Endothelial cell of umbilical vein (primary cell): ENCODE results near the gene RPS8. TPM values are rescaled to one million over a fixed set of nuclear protein-coding genes. Genes with fewer than 3 reads are reported as not detected.

Experiments
- BruUV-seq: library from RNA; stranded (reverse); fragments of 400-500 nt; replicated peaks from 2 replicates; lab custom pipeline; 2021; lab: Mats Ljungman, UMichigan
- CTCF ChIA-PET: fragments of 300-600, 350-600 bp; sonication (Branson Sonifier 250); formaldehyde crosslinking; loops from one replicate; lab custom pipeline; 2021; ENCODE audit warnings: antibody characterized with exemption, inconsistent platforms; lab: Charles Lee
- POLR2A ChIA-PET: fragments of 300-600, 350-600 bp; sonication (Branson Sonifier 250); formaldehyde crosslinking; loops from one replicate; lab custom pipeline; 2021; ENCODE audit warnings: antibody characterized with exemption, inconsistent platforms; lab: Charles Lee
- DNase-seq: peaks from one replicate; pipeline ENCODE4 v3.0.0-alpha.2; 2011; ENCODE audit warnings: low read depth, low spot score
- FAIRE-seq: peaks from 2 replicates; lab custom pipeline; 2011; peaks lifted over from hg19 to GRCh38; lab: Jason Lieb, UNC
- H2AFZ ChIP-seq: 2 replicates; pipeline ENCODE4 v1.6.0; 2012; ENCODE audit warnings: low read depth, low read length, control low read depth, inconsistent platforms
- H3K27ac ChIP-seq: 2 replicates; pipeline ENCODE4 v1.5.1; 2011; ENCODE audit warnings: low read depth, mild to moderate bottlenecking, control low read depth, low read length, moderate library complexity; ENCODE audit not compliant: insufficient read depth
- H3K27me3 ChIP-seq, 2 experiments: 2 replicates each; pipeline versions ENCODE4 v1.6.0 to v1.6.1; 2011; ENCODE audit warnings: low read length in 2 of 2, mixed read lengths in 1 of 2; ENCODE audit not compliant: control insufficient read depth in 2 of 2, insufficient read depth in 2 of 2
- H3K36me3 ChIP-seq, 2 experiments: 2 replicates in 1 of 2; 3 replicates in 1 of 2; pipeline ENCODE4 v1.5.1; 2011; ENCODE audit warnings: low read length in 2 of 2, mild to moderate bottlenecking in 1 of 2, moderate library complexity in 1 of 2; ENCODE audit not compliant: control insufficient read depth in 2 of 2, insufficient read depth in 2 of 2; ENCODE audit errors: extremely low read depth in 1 of 2
- H3K4me1 ChIP-seq: 3 replicates; pipeline ENCODE4 v1.5.1; 2011; ENCODE audit warnings: mild to moderate bottlenecking, low read length; ENCODE audit not compliant: control insufficient read depth, insufficient read depth; ENCODE audit errors: extremely low read depth
- H3K4me2 ChIP-seq: 2 replicates; pipeline ENCODE4 v1.6.1; 2011; ENCODE audit warnings: low read length, control low read depth, mixed read lengths; ENCODE audit not compliant: insufficient read depth
- H3K4me3 ChIP-seq, 3 experiments: fragments of 200-600 bp in 1 of 3; sonication (generic), shearing (Covaris generic) in 1 of 3; replicated peaks in 1 of 3; 2 replicates each; pipeline ENCODE4 v1.5.1; 2011 to 2016; ENCODE audit warnings: control low read depth in 3 of 3, low read length in 3 of 3, mild to moderate bottlenecking in 2 of 3, inconsistent platforms in 1 of 3, low read depth in 1 of 3, moderate library complexity in 1 of 3; ENCODE audit not compliant: insufficient read depth in 1 of 3
- H3K79me2 ChIP-seq: 2 replicates; pipeline ENCODE4 v1.6.0; 2012; ENCODE audit warnings: low read length, inconsistent platforms; ENCODE audit not compliant: control insufficient read depth, insufficient read depth
- H3K9ac ChIP-seq: replicated peaks from 2 replicates; pipeline ENCODE3; 2011; ENCODE audit warnings: low read length, control low read depth; ENCODE audit not compliant: insufficient read depth; ENCODE audit errors: extremely low read depth
- H3K9me1 ChIP-seq: replicated peaks from 3 replicates; pipeline ENCODE4 v1.6.0; 2011; ENCODE audit warnings: mild to moderate bottlenecking, low read length; ENCODE audit not compliant: control insufficient read depth, insufficient read depth; ENCODE audit errors: extremely low read depth
- H3K9me3 ChIP-seq: replicated peaks from 2 replicates; pipeline ENCODE4 v1.5.1; 2012; ENCODE audit warnings: low read length, inconsistent platforms; ENCODE audit not compliant: control insufficient read depth, insufficient read depth
- H4K20me1 ChIP-seq: replicated peaks from 2 replicates; pipeline ENCODE3; 2011; ENCODE audit warnings: mild to moderate bottlenecking, low read length; ENCODE audit not compliant: control insufficient read depth, insufficient read depth; ENCODE audit errors: extremely low read depth
- CTCF ChIP-seq, 2 donors: IDR thresholded peaks; 1 replicate in 1 of 2; 2 replicates in 1 of 2; pipeline ENCODE4 v1.5.1; 2011; ENCODE audit warnings: low read length in 2 of 2, mild to moderate bottlenecking in 2 of 2, moderate library complexity in 2 of 2, control low read depth in 1 of 2, inconsistent platforms in 1 of 2, low read depth in 1 of 2; ENCODE audit not compliant: insufficient read depth in 1 of 2; ENCODE audit errors: extremely low read depth in 1 of 2
- EZH2 ChIP-seq: IDR thresholded peaks from 2 replicates; pipeline ENCODE4 v1.6.1; 2012; ENCODE audit warnings: borderline replicate concordance, low read depth, mild to moderate bottlenecking, moderate library complexity, low read length, inconsistent platforms; ENCODE audit not compliant: severe bottlenecking
- FOS ChIP-seq: IDR thresholded peaks from 2 replicates; pipeline ENCODE4 v1.6.1; 2011; ENCODE audit warnings: mild to moderate bottlenecking, low read length, moderate library complexity, borderline replicate concordance; ENCODE audit not compliant: insufficient read depth
- GATA2 ChIP-seq: IDR thresholded peaks from 2 replicates; pipeline ENCODE4 v1.7.0; 2011; ENCODE audit warnings: low read depth, mild to moderate bottlenecking, moderate library complexity, mixed read lengths, low read length; ENCODE audit not compliant: insufficient read length, insufficient read depth
- JUN ChIP-seq: IDR thresholded peaks from 2 replicates; pipeline ENCODE4 v1.6.1; 2011; ENCODE audit warnings: borderline replicate concordance, low read depth; ENCODE audit not compliant: insufficient read length, insufficient read depth
- MAX ChIP-seq: IDR thresholded peaks from 2 replicates; pipeline ENCODE4 v1.6.1; 2011; ENCODE audit not compliant: insufficient read depth, insufficient read length
- MYC ChIP-seq: IDR thresholded peaks from one replicate; pipeline ENCODE4 v1.6.1; 2011; ENCODE audit warnings: mild to moderate bottlenecking, low read depth, low read length
- POLR2A ChIP-seq: IDR thresholded peaks from 2 replicates; pipeline ENCODE4 v1.6.1; 2012; ENCODE audit warnings: low read depth, mild to moderate bottlenecking, control low read depth, low read length
- POLR2AphosphoS5 ChIP-seq: IDR thresholded peaks from 2 replicates; pipeline ENCODE4 v1.6.1; 2012; ENCODE audit warnings: low read depth, mild to moderate bottlenecking, control low read depth, low read length, moderate library complexity; ENCODE audit not compliant: insufficient read depth
- dilution Hi-C: fragments of 300-500 bp; cut with MboI; formaldehyde crosslinking; loops from one replicate; pipeline ENCODE4 v1.15.0; 2019; ENCODE audit warnings: low sequenced_read_pairs; ENCODE audit not compliant: extremely low pct_ligation_motif_present
- intact Hi-C: fragments of 100-400 bp; cut with micrococcal nuclease; formaldehyde crosslinking; loops from one replicate; pipeline ENCODE4 v1.10.0; 2022
- polyA plus RNA-seq, 4 experiments: library from polyadenylated mRNA; depleted of rRNA in 3 of 4; stranded (reverse) in 3 of 4; unstranded in 1 of 4; fragments of >200 nt; gene quantifications; 2 replicates each; pipeline versions ENCODE4 v1.2.1 to v1.2.3, GENCODE V29; 2011 to 2012; ENCODE audit warnings: missing spikeins in 1 of 4
- total RNA-seq: library from RNA; stranded (reverse); gene quantifications from 2 replicates; pipeline ENCODE4 v1.2.3, GENCODE V29; 2021

RPS8 gene
- total and polyA plus RNA-seq, 2 donors (not counting 3 experiments of a cell fraction or from before 2014, with no cell fraction given): 1,842 to 2,306 TPM

- DNase-seq (peak; percentile 98), FAIRE-seq (peak; percentile 97)
- H3K9ac ChIP-seq: peak within 1 kb of the TSS; percentile 61
- H3K36me3 ChIP-seq: no peaks in the 10 kb centered on the region
- peak within 1 kb of the TSS; percentile 87 for H3K4me2 ChIP-seq
- TF ChIP-seq FOS: no peak
- no peak for TF ChIP-seq GATA2
- peak; percentile 38 for TF ChIP-seq MAX
- TF ChIP-seq POLR2AphosphoS5: peak; percentile 83
- TF ChIP-seq MYC: no peak
- TF ChIP-seq POLR2A: peak; percentile 98
- TF ChIP-seq JUN: no peak
- no peak for TF ChIP-seq EZH2
- TF ChIP-seq CTCF (IDR thresholded peaks at IDR 0.05; ENCODE audit: extremely low read depth in 1 of 2, insufficient read depth in 1 of 2, low read depth in 1 of 2, low read length in 2 of 2): no peak
- H3K9me3 ChIP-seq: no peaks in the 10 kb centered on the region
- H3K9me1 ChIP-seq: no peaks in the 10 kb centered on the region
- intact Hi-C loops (loop anchor here (1.0 kb wide), 2 partner anchors 8 to 36 kb away; partner anchors contain the start of genes RNU5D-1 and RPS8), dilution Hi-C loops (no loop called here)
- peaks cover 0 to 4% of the 10 kb centered on the region in 2 experiments for H3K27me3 ChIP-seq
- peaks cover 38% of the 10 kb centered on the region for H3K79me2 ChIP-seq
- BruUV-seq: TSS peak; percentile 99
- ChIA-PET POLR2A (interaction anchor here (1.0 kb wide), 1 partner anchor 9 kb away, joined by 3 read pairs; the partner anchor contains the start of gene RNU5D-1), CTCF (interaction anchor here (4.5 kb wide), 1 partner anchor 10 kb away, joined by 21 read pairs; the partner anchor contains the start of gene RNU5D-1)
- H3K27ac ChIP-seq: peak within 1 kb of the TSS; percentile 54
- H3K4me1 ChIP-seq: peaks cover 14% of the 10 kb centered on the region
- peak within 1 kb of the TSS; percentile 55 to 84 (median 63) for H3K4me3 ChIP-seq
- H2AFZ ChIP-seq: peak within 1 kb of the TSS; percentile 85
- H4K20me1 ChIP-seq: no peaks in the 10 kb centered on the region
Observed at GRCh38 chr1:44739307-44740178, 35.8 kb upstream of the RPS8 start, which contains the start of gene KIF2C. KIF2C (plus strand) TSS chr1:44739837; CDS start chr1:44739933, 96 bp downstream.
